HepG2 (cell line): ENCODE results near the gene RBM47. TPM values are rescaled to one million over a fixed set of nuclear protein-coding genes. Genes with fewer than 3 reads are reported as not detected.

Experiments
- ATAC-seq: fragments of 200-7000 bp; cut with Tn5 transposase; 3 replicates; pipeline ENCODE4 v1.9.1; 2020; ENCODE audit warnings: mild to moderate bottlenecking, moderate library complexity
- BruUV-seq: library from RNA; stranded (reverse); fragments of 400-500 nt; replicated peaks from 2 replicates; lab custom pipeline; 2021; lab: Mats Ljungman, UMichigan
- CTCF ChIA-PET: fragments of 300-600 bp; formaldehyde crosslinking; extraction: SDS; loops from one replicate; lab custom pipeline; 2021; ENCODE audit warnings: low total read pairs, inconsistent platforms, low intra/inter-chr PET ratio; lab: Yijun Ruan, JAX
- POLR2A ChIA-PET: fragments of 350-600 bp; sonication (Branson Sonifier 250); formaldehyde crosslinking; loops from one replicate; lab custom pipeline; 2020; ENCODE audit warnings: antibody characterized with exemption, inconsistent platforms; lab: Yijun Ruan, JAX
- DNase-seq: peaks from one replicate; pipeline ENCODE4 v3.0.0-alpha.2; 2015; ENCODE audit warnings: low spot score
- FAIRE-seq: peaks from 3 replicates; lab custom pipeline; 2011; peaks lifted over from hg19 to GRCh38; lab: Jason Lieb, UNC
- H2AFZ ChIP-seq: one replicate; pipeline ENCODE4 v1.6.1; 2011; ENCODE audit warnings: low read length, inconsistent platforms
- H3K27ac ChIP-seq: fragments of 300-600 bp; 3 replicates; pipeline ENCODE4 v1.8.0; 2011; ENCODE audit warnings: mixed run types, mild to moderate bottlenecking, mixed read lengths, low read length, inconsistent platforms; ENCODE audit not compliant: insufficient read depth; ENCODE audit errors: extremely low read length
- H3K27me3 ChIP-seq, 2 experiments: fragments of 200-600 bp in 1 of 2; 2 replicates in 1 of 2; 3 replicates in 1 of 2; pipeline versions ENCODE4 v1.6.0 to v1.8.0; 2011; ENCODE audit warnings: low read length in 2 of 2, mild to moderate bottlenecking in 2 of 2, moderate library complexity in 2 of 2, inconsistent platforms in 1 of 2; ENCODE audit not compliant: insufficient read depth in 2 of 2, control insufficient read depth in 1 of 2
- H3K36me3 ChIP-seq, 2 experiments: fragments of 200-600 bp in 1 of 2; replicated peaks in 1 of 2; 2 replicates in 1 of 2; 3 replicates in 1 of 2; pipeline versions ENCODE4 v1.5.1 to v1.8.0; 2011; ENCODE audit warnings: low read length in 2 of 2, inconsistent platforms in 1 of 2; ENCODE audit not compliant: insufficient read depth in 2 of 2, control insufficient read depth in 1 of 2
- H3K4me1 ChIP-seq: 2 replicates; pipeline ENCODE4 v1.5.1; 2012; ENCODE audit warnings: low read length, inconsistent platforms; ENCODE audit not compliant: insufficient read depth
- H3K4me2 ChIP-seq: 2 replicates; pipeline ENCODE4 v1.6.0; 2011; ENCODE audit warnings: low read depth, low read length, inconsistent platforms
- H3K4me3 ChIP-seq, 3 experiments: fragments of 200-600 bp in 1 of 3; sonication (generic), shearing (Covaris generic) in 1 of 3; replicated peaks in 1 of 3; 2 replicates each; pipeline ENCODE4 v1.5.1; 2011 to 2016; ENCODE audit warnings: low read length in 3 of 3, inconsistent platforms in 2 of 3, low read depth in 2 of 3, mild to moderate bottlenecking in 2 of 3, control low read depth in 1 of 3, mixed read lengths in 1 of 3; ENCODE audit not compliant: insufficient read depth in 1 of 3
- H3K79me2 ChIP-seq: one replicate; pipeline ENCODE4 v1.6.1; 2011; ENCODE audit warnings: low read length, inconsistent platforms; ENCODE audit not compliant: insufficient read depth
- H3K9ac ChIP-seq: 2 replicates; pipeline ENCODE4 v1.6.0; 2011; ENCODE audit warnings: mild to moderate bottlenecking, low read depth, low read length, inconsistent platforms; ENCODE audit not compliant: insufficient read depth
- H3K9me3 ChIP-seq: 2 replicates; pipeline ENCODE4 v1.5.1; 2012; ENCODE audit warnings: mild to moderate bottlenecking, low read length
- H4K20me1 ChIP-seq: 2 replicates; pipeline ENCODE4 v1.6.0; 2011; ENCODE audit warnings: inconsistent platforms, mild to moderate bottlenecking, low read length, moderate library complexity; ENCODE audit not compliant: insufficient read depth
- CTCF ChIP-seq: sonication (generic); formaldehyde crosslinking; IDR thresholded peaks from 2 replicates; pipeline ENCODE4 v1.5.0; 2020; ENCODE audit warnings: mild to moderate bottlenecking, missing genetic modification reagents, moderate library complexity
- DR1 ChIP-seq: sonication (generic); formaldehyde crosslinking; IDR thresholded peaks from 2 replicates; pipeline ENCODE4 v1.8.0; 2021; ENCODE audit warnings: mild to moderate bottlenecking, missing genetic modification reagents, inconsistent platforms
- E2F1 ChIP-seq: sonication (generic); formaldehyde crosslinking; IDR thresholded peaks from 2 replicates; pipeline ENCODE4 v1.5.0; 2020; ENCODE audit warnings: missing genetic modification reagents
- ELF4 ChIP-seq: sonication (generic); formaldehyde crosslinking; IDR thresholded peaks from 2 replicates; pipeline ENCODE4 v1.5.0; 2020; ENCODE audit warnings: missing genetic modification reagents, mild to moderate bottlenecking, moderate library complexity, borderline replicate concordance
- HMG20B ChIP-seq: conservative IDR thresholded peaks from 2 replicates; pipeline ENCODE4 v1.6.1; 2016; ENCODE audit warnings: missing genetic modification reagents, missing compliant biosample characterization
- HOXA9 ChIP-seq: sonication (generic); formaldehyde crosslinking; IDR thresholded peaks from 2 replicates; pipeline ENCODE4 v1.8.1; 2022; ENCODE audit warnings: missing genetic modification reagents, mild to moderate bottlenecking, moderate library complexity, borderline replicate concordance
- KLF9 ChIP-seq: IDR thresholded peaks from 2 replicates; pipeline ENCODE4 v1.6.1; 2016; ENCODE audit warnings: low read depth
- MATR3 ChIP-seq: sonication (generic); formaldehyde crosslinking; IDR thresholded peaks from 2 replicates; pipeline ENCODE4 v1.4.0; 2020; ENCODE audit warnings: missing genetic modification reagents
- MXD1 ChIP-seq: sonication (generic); formaldehyde crosslinking; IDR thresholded peaks from 2 replicates; pipeline ENCODE4 v1.4.0; 2020; ENCODE audit warnings: mild to moderate bottlenecking, missing genetic modification reagents
- POLR2G ChIP-seq: fragments of 200-400 bp; formaldehyde crosslinking; IDR thresholded peaks from 2 replicates; pipeline ENCODE4 v1.6.1; 2018; ENCODE audit warnings: mild to moderate bottlenecking, low read depth, low read length, moderate library complexity
- SOX6 ChIP-seq, 2 experiments: fragments of 450-650 bp in 1 of 2; sonication (generic) in 1 of 2; formaldehyde crosslinking in 1 of 2; IDR thresholded peaks; 2 replicates each; pipeline versions ENCODE4 v1.4.0 to v1.6.1; 2017 to 2020; ENCODE audit warnings: antibody characterized with exemption in 1 of 2, mild to moderate bottlenecking in 1 of 2, missing genetic modification reagents in 1 of 2
- SRY ChIP-seq: sonication (generic); formaldehyde crosslinking; IDR thresholded peaks from 2 replicates; pipeline ENCODE4 v1.8.0; 2022; ENCODE audit warnings: mild to moderate bottlenecking, missing genetic modification reagents
- THAP7 ChIP-seq: sonication (generic); formaldehyde crosslinking; IDR thresholded peaks from 2 replicates; pipeline ENCODE4 v1.8.1; 2023; ENCODE audit warnings: mild to moderate bottlenecking, missing genetic modification reagents
- ZNF33A ChIP-seq: sonication (generic); formaldehyde crosslinking; IDR thresholded peaks from 2 replicates; pipeline ENCODE4 v1.5.1; 2020; ENCODE audit warnings: missing genetic modification reagents, mild to moderate bottlenecking, moderate library complexity, borderline replicate concordance
- ZNF451 ChIP-seq: sonication (generic); formaldehyde crosslinking; IDR thresholded peaks from 2 replicates; pipeline ENCODE4 v1.5.0; 2020; ENCODE audit warnings: mild to moderate bottlenecking, missing genetic modification reagents
- WGBS: methylation state at CpG from one replicate; pipeline ENCODE4 v1.1.6; 2017; ENCODE audit warnings: low lambda C conversion rate; 5-methylcytosine and 5-hydroxymethylcytosine counted together
- in situ Hi-C: cut with HindIII; loops from 2 replicates; pipeline ENCODE4 v1.10.0; 2017; ENCODE audit warnings: low pct_unique_long_range_greater_than_20kb; ENCODE audit not compliant: extremely low pct_ligation_motif_present
- intact Hi-C: fragments of 100-400 bp; cut with micrococcal nuclease; formaldehyde crosslinking; loops from one replicate; pipeline ENCODE4 v1.10.0; 2022; ENCODE audit not compliant: unreplicated experiment
- polyA plus RNA-seq, 8 experiments: library from polyadenylated mRNA; depleted of rRNA in 3 of 8; stranded (reverse) in 7 of 8; unstranded in 1 of 8; fragments of >200 nt; fragmentation: Illumina TruSeq in 4 of 8; extraction: Trizol in 4 of 8; gene quantifications; 2 replicates each; pipeline versions ENCODE4 v1.2.1 to v1.2.3, GENCODE V29; 2011 to 2016; ENCODE audit warnings: low read depth in 4 of 8, missing spikeins in 1 of 8, mixed read lengths in 1 of 8; ENCODE audit not compliant: insufficient read depth in 1 of 8
- total RNA-seq, 5 experiments: library from RNA; depleted of rRNA; stranded (reverse); fragments of >200 nt; fragmentation: Illumina TruSeq; extraction: Trizol; gene quantifications; 2 replicates each; pipeline ENCODE4 v1.2.3, GENCODE V29; 2016; ENCODE audit warnings: low read depth in 1 of 5

Gene RBM47
- total and polyA plus RNA-seq, 2 of the 13 experiments (the other 11 are each of a cell fraction or from before 2014, with no cell fraction given) = 1.2 to 2.5 TPM

- CTCF ChIA-PET = no interaction called here
- Histone ChIP-seq H2AFZ (no peak overlapping the region), H3K4me1 (peaks cover 27% of the 10 kb centered on the region), H3K27ac (no peak overlapping the region), H3K9me3 (peaks cover 5% of the 10 kb centered on the region), H4K20me1 (no peaks in the 10 kb centered on the region), H3K4me2 (no peak overlapping the region), H3K27me3 (0 out of 5 replicates have a peak, but pooled peaks cover 0 to 3% of the 10 kb centered on the region in 2 experiments), H3K79me2 (no peaks in the 10 kb centered on the region)
- no peak for DNase-seq
- no TSS peak for BruUV-seq
- 90% methylated on average over 8 of the region's 8 CpGs for WGBS
- POLR2A ChIA-PET = no interaction called here
- FAIRE-seq = no peak
- in situ Hi-C loops = no loop called here
- TF ChIP-seq SRY (CRISPR knock-in tag) (no peak), ZNF33A (CRISPR knock-in tag) (no peak), KLF9 (CRISPR knock-in tag) (no peak), HMG20B (CRISPR knock-in tag) (no peak), ELF4 (CRISPR knock-in tag) (no peak)
- TF ChIP-seq, all 625 proteins: peak for 0
- H3K9ac ChIP-seq = no peak overlapping the region
- H3K36me3 ChIP-seq = no peaks in the 10 kb centered on the region
- H3K4me3 ChIP-seq = no peak overlapping the region
- ATAC-seq = no peak
- intact Hi-C loops = loop anchor here (10.0 kb wide), 1 partner anchor 113 kb away; no protein-coding TSS in a partner anchor
Measured at GRCh38 chr4:40401631-40402030, 228.0 kb downstream of the RBM47 start.

GRCh38 chr4:40401096-40401495 lies 228.6 kb downstream of the RBM47 start:
- Histone ChIP-seq H3K36me3 (no peaks in the 10 kb centered on the region), H3K9me3 (no peaks in the 10 kb centered on the region; the same call in 1 of the 2 replicates), H2AFZ (no peak overlapping the region), H3K4me3 (no peak overlapping the region), H3K4me1 (peaks cover 32% of the 10 kb centered on the region), H4K20me1 (no peaks in the 10 kb centered on the region), H3K9ac (no peak overlapping the region), H3K79me2 (no peaks in the 10 kb centered on the region), H3K4me2 (no peak overlapping the region), H3K27me3 (0 out of 5 replicates have a peak, but pooled peaks cover 0 to 3% of the 10 kb centered on the region in 2 experiments), H3K27ac (no peak overlapping the region)
- BruUV-seq = no TSS peak
- DNase-seq (no peak), FAIRE-seq (no peak), ATAC-seq (no peak)
- intact Hi-C loops = loop anchor here (10.0 kb wide), 1 partner anchor 114 kb away; no protein-coding TSS in a partner anchor
- 71% methylated on average over 6 of the region's 6 CpGs for WGBS
- POLR2A ChIA-PET = no interaction called here
- CTCF ChIA-PET = no interaction called here
- in situ Hi-C loops = no loop called here
- TF ChIP-seq CTCF (no peak), MXD1 (CRISPR knock-in tag) (no peak), ZNF451 (CRISPR knock-in tag) (no peak), THAP7 (CRISPR knock-in tag) (no peak), SOX6 (IDR thresholded peaks at IDR 0.05) (no peak), SOX6 (CRISPR knock-in tag; IDR thresholded peaks at IDR 0.05) (no peak), HOXA9 (CRISPR knock-in tag) (no peak), HMG20B (CRISPR knock-in tag) (no peak), E2F1 (CRISPR knock-in tag) (no peak), DR1 (CRISPR knock-in tag) (no peak), POLR2G (no peak), MATR3 (CRISPR knock-in tag) (no peak)
